GM12892 (cell line): ENCODE measurements around the gene INS.

Source experiments
- POLR2A ChIP-seq: IDR thresholded peaks from 2 replicates; pipeline ENCODE4 v1.6.1; 2011; ENCODE audit warnings: low read depth, low read length, control low read depth
- POLR2AphosphoS5 ChIP-seq: IDR thresholded peaks from 2 replicates; pipeline ENCODE4 v1.6.1; 2011; ENCODE audit warnings: low read depth, low read length, control low read depth
- TAF1 ChIP-seq: IDR thresholded peaks from 2 replicates; pipeline ENCODE4 v1.6.1; 2011; ENCODE audit warnings: low read depth, mild to moderate bottlenecking, control low read depth, low read length, borderline replicate concordance

- TF ChIP-seq TAF1 (no peak), POLR2A (no peak), POLR2AphosphoS5 (no peak)
Measured at GRCh38 chr11:2171591-2172003, 10.6 kb upstream of the INS start, which contains the start of gene TH.
